GM12878 (cell line): Measurements from ENCODE around the gene HCST. TPM values are rescaled to one million over a fixed set of nuclear protein-coding genes. Genes with fewer than 3 reads are reported as not detected.
A peak's percentile ranks its signal among the peaks of the same experiment; 100 is the strongest.
"Not testable (repeated sequence)": the region's sequence is repeated elsewhere in the genome, so short reads cannot be mapped to it uniquely, and the experiment has no call there.

Experiments used
- ATAC-seq: fragments of 200-7000 bp; cut with Tn5 transposase; 3 replicates; pipeline ENCODE4 v1.9.1; 2020; ENCODE audit warnings: mild to moderate bottlenecking, moderate library complexity
- BruUV-seq: library from RNA; stranded (reverse); fragments of 400-500 nt; replicated peaks from 2 replicates; lab custom pipeline; 2021; lab: Mats Ljungman, UMichigan
- CTCF ChIA-PET: fragments of 300-600 bp; sonication (Branson Sonifier 250); formaldehyde crosslinking; extraction: SDS; loops from one replicate; lab custom pipeline; 2021; ENCODE audit warnings: inconsistent platforms; lab: Yijun Ruan, JAX
- POLR2A ChIA-PET: fragments of 350-600 bp; formaldehyde crosslinking; extraction: SDS; loops from one replicate; lab custom pipeline; 2021; ENCODE audit warnings: inconsistent platforms; lab: Charles Lee
- RAD21 ChIA-PET: fragments of 300-600 bp; sonication (Branson Sonifier 250); formaldehyde crosslinking; loops from one replicate; lab custom pipeline; 2023; ENCODE audit warnings: antibody characterized with exemption; ENCODE audit not compliant: unreplicated experiment; lab: Charles Lee
- SMC1A ChIA-PET: fragments of 300-600 bp; sonication (Branson Sonifier 250); formaldehyde crosslinking; loops from one replicate; lab custom pipeline; 2023; ENCODE audit not compliant: unreplicated experiment, uncharacterized antibody; lab: Charles Lee
- DNase-seq: peaks from one replicate; pipeline ENCODE4 v3.0.0-alpha.2; 2011; ENCODE audit warnings: low read depth, low spot score
- FAIRE-seq: peaks from 3 replicates; lab custom pipeline; 2011; peaks lifted over from hg19 to GRCh38; lab: Jason Lieb, UNC
- H2AFZ ChIP-seq: 2 replicates; pipeline ENCODE4 v1.6.0; 2011; ENCODE audit warnings: low read depth, low read length, control low read depth; ENCODE audit not compliant: control insufficient read depth
- H3K27ac ChIP-seq: 2 replicates; pipeline ENCODE4 v1.5.1; 2011; ENCODE audit warnings: control low read depth; ENCODE audit not compliant: control insufficient read depth, insufficient read depth
- H3K27me3 ChIP-seq, 2 experiments: replicated peaks in 1 of 2; 2 replicates each; pipeline versions ENCODE4 v1.6.0 to v1.6.1; 2011; ENCODE audit warnings: low read length in 1 of 2; ENCODE audit not compliant: control insufficient read depth in 2 of 2, insufficient read depth in 2 of 2
- H3K36me3 ChIP-seq, 2 experiments: 2 replicates each; pipeline ENCODE4 v1.5.1; 2011; ENCODE audit warnings: low read length in 1 of 2; ENCODE audit not compliant: control insufficient read depth in 2 of 2, insufficient read depth in 2 of 2
- H3K4me1 ChIP-seq: 2 replicates; pipeline ENCODE4 v1.6.1; 2011; ENCODE audit warnings: mild to moderate bottlenecking, low read length, moderate library complexity, mixed read lengths; ENCODE audit not compliant: control insufficient read depth, insufficient read depth
- H3K4me2 ChIP-seq: 2 replicates; pipeline ENCODE4 v1.6.0; 2011; ENCODE audit warnings: control low read depth; ENCODE audit not compliant: control insufficient read depth, insufficient read depth
- H3K4me3 ChIP-seq: fragments of 200-600 bp; sonication (generic); 2 replicates; pipeline ENCODE4 v1.5.1; 2016
- H3K79me2 ChIP-seq: 2 replicates; pipeline ENCODE4 v1.6.0; 2011; ENCODE audit warnings: low read length; ENCODE audit not compliant: control insufficient read depth, insufficient read depth
- H3K9ac ChIP-seq: 2 replicates; pipeline ENCODE4 v1.8.0; 2011; ENCODE audit warnings: low read length, control low read depth, mixed read lengths; ENCODE audit not compliant: control insufficient read depth, insufficient read depth
- H3K9me3 ChIP-seq: replicated peaks from 3 replicates; pipeline ENCODE4 v1.5.1; 2011; ENCODE audit warnings: mild to moderate bottlenecking, low read length; ENCODE audit not compliant: control insufficient read depth, insufficient read depth
- H4K20me1 ChIP-seq: 2 replicates; pipeline ENCODE4 v1.6.0; 2011; ENCODE audit not compliant: control insufficient read depth, insufficient read depth
- CHD1 ChIP-seq: IDR thresholded peaks from 2 replicates; pipeline ENCODE4 v1.6.1; 2012; ENCODE audit warnings: low read depth, low read length, improper control_type of control experiment
- ETV6 ChIP-seq, 2 experiments: fragments of 450-650 bp in 1 of 2; IDR thresholded peaks in 1 of 2; conservative IDR thresholded peaks in 1 of 2; 2 replicates each; pipeline ENCODE4 v1.6.1; 2014; ENCODE audit warnings: antibody characterized with exemption in 1 of 2, borderline replicate concordance in 1 of 2, low read depth in 1 of 2, mild to moderate bottlenecking in 1 of 2, moderate library complexity in 1 of 2
- PRDM15 ChIP-seq: fragments of 450-650 bp; formaldehyde crosslinking; IDR thresholded peaks from 2 replicates; pipeline ENCODE4 v1.4.0; 2020; ENCODE audit warnings: mild to moderate bottlenecking, moderate library complexity
- RAD21 ChIP-seq: IDR thresholded peaks from 2 replicates; pipeline ENCODE4 v1.6.1; 2011; ENCODE audit warnings: mild to moderate bottlenecking, low read depth, low read length, moderate library complexity; ENCODE audit not compliant: insufficient read depth
- SMARCA5 ChIP-seq: fragments of 450-650 bp; IDR thresholded peaks from 2 replicates; pipeline ENCODE4 v1.6.1; 2017; ENCODE audit warnings: mild to moderate bottlenecking
- WGBS: methylation state at CpG from one replicate; pipeline ENCODE4 v1.1.6; 2016; ENCODE audit warnings: low lambda C conversion rate; ENCODE audit not compliant: insufficient replicate concordance, insufficient coverage; ENCODE audit errors: missing lambda C conversion rate; 5-methylcytosine and 5-hydroxymethylcytosine counted together
- in situ Hi-C: fragments of 300-500 bp; cut with MboI; formaldehyde crosslinking; loops from 9 replicates; pipeline ENCODE4 v1.14.3; 2018; ENCODE audit warnings: mixed read lengths
- intact Hi-C: fragments of 100-400 bp; cut with micrococcal nuclease; formaldehyde crosslinking; loops from one replicate; pipeline ENCODE4 v1.14.2; 2022; ENCODE audit not compliant: unreplicated experiment
- polyA plus RNA-seq, 11 experiments: library from polyadenylated mRNA; depleted of rRNA in 4 of 11; unstranded in 6 of 11; stranded (reverse) in 5 of 11; fragments of >200 nt; fragmentation: Nextera tagmentation in 4 of 11; fragmentation: Illumina TruSeq in 1 of 11; extraction: Ambion mirVana in 4 of 11; extraction: Trizol in 1 of 11; gene quantifications; 1 replicate in 1 of 11; 2 replicates in 10 of 11; pipeline versions ENCODE4 v1.2.1 to v1.2.3, GENCODE V29; 2011 to 2016; ENCODE audit warnings: inconsistent platforms in 2 of 11, missing spikeins in 2 of 11, low read depth in 1 of 11
- total RNA-seq, 4 experiments: library from RNA; depleted of rRNA in 3 of 4; stranded (reverse); fragments of >200 nt in 3 of 4; fragmentation: Illumina TruSeq in 1 of 4; extraction: Trizol in 1 of 4; gene quantifications; 2 replicates each; pipeline versions ENCODE4 v1.2.1 to v1.2.3, GENCODE V29; 2013 to 2021

HCST gene
- total and polyA plus RNA-seq, 10 of the 15 experiments (the other 5 are each of a cell fraction or from before 2014, with no cell fraction given) = 7.5 to 79.6 (median 33.6) TPM

DNA sequence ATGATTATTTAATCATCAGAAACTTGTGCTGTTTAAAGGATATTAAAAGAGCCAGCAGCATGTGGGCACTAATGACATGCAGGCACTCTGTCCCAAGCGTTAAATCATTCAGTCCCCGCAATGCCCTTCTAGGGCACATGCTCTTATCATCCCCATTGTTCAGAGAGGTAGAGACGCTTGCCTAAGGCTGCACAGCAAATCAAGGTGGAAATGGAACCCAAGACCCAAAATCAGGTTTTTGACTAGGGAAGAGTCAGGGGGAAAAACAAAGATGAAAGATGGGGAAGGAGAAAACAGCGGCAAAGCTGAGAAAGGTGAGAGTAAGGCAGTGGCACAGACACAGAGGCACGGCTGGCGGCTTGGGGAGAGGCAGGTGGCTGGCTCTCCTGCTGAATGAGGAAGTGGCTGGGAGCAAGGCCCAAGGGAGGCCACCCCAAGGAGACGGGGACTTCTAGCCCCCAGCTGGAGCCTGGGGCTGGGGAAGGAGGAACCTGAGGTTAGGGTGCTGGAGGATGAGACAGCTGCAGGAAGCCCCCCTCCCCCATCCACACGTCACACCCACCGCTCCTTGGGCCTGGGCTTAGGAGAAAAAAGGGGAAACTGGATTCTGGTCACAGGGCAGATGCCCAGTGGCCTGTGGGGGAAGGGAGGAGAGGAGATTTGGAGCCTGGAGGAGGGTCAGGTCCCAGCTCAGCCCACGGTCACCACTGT lies 6.8 kb downstream of the HCST start (continued):
- TF ChIP-seq PRDM15 (CRISPR knock-in tag) (no peak), RAD21 (no peak), ETV6 (conservative IDR thresholded peaks at IDR 0.05 in 1 of 2, IDR thresholded peaks at IDR 0.05 in 1 of 2; ENCODE audit: borderline replicate concordance in 1 of 2, low read depth in 1 of 2) (peak in 1 of 2 experiments; percentile 60; a peak in 2 of 4 replicates)

- H3K4me1 ChIP-seq = peaks cover 55% of the 10 kb centered on the region
- H3K4me3 ChIP-seq = no peak overlapping the region
- no peaks in the 10 kb centered on the region for H3K79me2 ChIP-seq
- ChIA-PET POLR2A (interaction anchor here (1.0 to 1.6 kb wide), 3 partner anchors 9 to 22 kb away, joined by 3 to 6 read pairs (median 4); partner anchors contain the start of gene NFKBID), RAD21 (interaction anchor here (1.0 to 1.7 kb wide), 4 partner anchors 9 to 166 kb away, joined by 4 to 10 read pairs (median 5); partner anchors contain the start of gene NFKBID), SMC1A (interaction anchor here (1.5 kb wide), 1 partner anchor 21 kb away, joined by 4 read pairs; no protein-coding TSS in a partner anchor)
- peak overlapping the region; percentile 84 for H3K4me2 ChIP-seq
- FAIRE-seq (no peak), DNase-seq (no peak), ATAC-seq (no peak)
- H4K20me1 ChIP-seq = no peaks in the 10 kb centered on the region
- H2AFZ ChIP-seq = peak overlapping the region; percentile 89
- WGBS = 68% methylated on average over 6 of the region's 6 CpGs
- H3K9me3 ChIP-seq = no peaks in the 10 kb centered on the region
- intact Hi-C loops = no loop called here
- in situ Hi-C loops = loop anchor here (10.0 kb wide), 1 partner anchor 575 kb away; no protein-coding TSS in a partner anchor
- no peaks in the 10 kb centered on the region for H3K36me3 ChIP-seq
- peak overlapping the region; percentile 67 for H3K9ac ChIP-seq
- H3K27me3 ChIP-seq = no peaks in the 10 kb centered on the region
- BruUV-seq = no TSS peak
- no peak for TF ChIP-seq CHD1
- TF ChIP-seq SMARCA5 = peak; percentile 15; the same call in 1 of the 2 replicates
- TF ChIP-seq, all 136 proteins: peak for 1
- CTCF ChIA-PET = interaction anchor here (0.6 to 1.7 kb wide), 3 partner anchors 21 to 196 kb away, joined by 3 to 7 read pairs (median 5); no protein-coding TSS in a partner anchor
- peak overlapping the region; percentile 88 for H3K27ac ChIP-seq
Observed at GRCh38 chr19:35909684-35910035, 7.3 kb downstream of the HCST start.

- intact Hi-C loops, H3K36me3 ChIP-seq, H3K4me2 ChIP-seq, H3K79me2 ChIP-seq, H3K4me3 ChIP-seq, RAD21 ChIA-PET, BruUV-seq, DNase-seq, in situ Hi-C loops, FAIRE-seq, H3K9me3 ChIP-seq, H3K9ac ChIP-seq, H4K20me1 ChIP-seq, ATAC-seq, H3K27ac ChIP-seq, H3K27me3 ChIP-seq, H2AFZ ChIP-seq: not testable (repeated sequence)
- ChIA-PET SMC1A (interaction anchor here (1.0 to 1.5 kb wide), 2 partner anchors 16 to 21 kb away, joined by 4 read pairs; no protein-coding TSS in a partner anchor), CTCF (interaction anchor here (0.6 kb wide), 1 partner anchor 28 kb away, joined by 3 read pairs; no protein-coding TSS in a partner anchor), POLR2A (interaction anchor here (1.0 to 1.6 kb wide), 2 partner anchors 19 to 21 kb away, joined by 3 to 4 read pairs; no protein-coding TSS in a partner anchor)
- 96% methylated on average over 14 of the region's 14 CpGs for WGBS
- peaks cover 59% of the 10 kb centered on the region for H3K4me1 ChIP-seq
Observed at GRCh38 chr19:35910355-35910754, 8.0 kb downstream of the HCST start.
